Colonic mucosa (tissue), 4 donors: ENCODE results near the gene HACD4. TPM values are rescaled to one million over a fixed set of nuclear protein-coding genes. Genes with fewer than 3 reads are reported as not detected.

Experiments used
- DNase-seq: peaks from one replicate; pipeline ENCODE4 v3.0.0-alpha.2; 2020
- H3K27ac ChIP-seq: fragments of 200-600 bp; one replicate; pipeline ENCODE4 v1.8.0; 2021
- H3K27me3 ChIP-seq: fragments of 200-600 bp; one replicate; pipeline ENCODE4 v1.8.0; 2021
- H3K36me3 ChIP-seq: fragments of 200-600 bp; one replicate; pipeline ENCODE4 v1.8.0; 2021
- H3K4me1 ChIP-seq: fragments of 200-600 bp; one replicate; pipeline ENCODE4 v1.8.0; 2021; ENCODE audit warnings: mild to moderate bottlenecking
- H3K4me3 ChIP-seq: fragments of 200-600 bp; one replicate; pipeline ENCODE4 v1.8.0; 2021
- H3K9ac ChIP-seq, 2 donors: one replicate each; pipeline ENCODE4 v1.7.0; 2013; ENCODE audit warnings: control low read depth in 2 of 2, low read depth in 2 of 2, low read length in 2 of 2
- H3K9me3 ChIP-seq: fragments of 200-600 bp; one replicate; pipeline ENCODE4 v1.8.0; 2021
- intact Hi-C: fragments of 100-400 bp; cut with DNase I; formaldehyde crosslinking; loops from one replicate; pipeline ENCODE4 v1.14.1; 2022
- total RNA-seq, 2 donors: library from RNA; stranded (reverse); fragmentation: NEBNext Ultra II Directional in 1 of 2; extraction: Animal tissue kit (Norgen Biotek cat#: 25700) in 1 of 2; gene quantifications; one replicate each; pipeline ENCODE4 v1.2.1, GENCODE V29; 2021
- TF ChIP-seq, protein P1 (sequence below): fragments of 200-600 bp; IDR thresholded peaks from one replicate; pipeline ENCODE4 v1.8.0; 2022; ENCODE audit warnings: antibody characterized with exemption, mild to moderate bottlenecking
- donor health status: healthy.
- donor health status: DM: no; HTN: no; CAD: no.
- donor health status: DM: no; HTN: no; CAD: no.

HACD4 gene
- total RNA-seq, 2 donors from 2014 or later = 0.67 to 2.5 TPM

DNA sequence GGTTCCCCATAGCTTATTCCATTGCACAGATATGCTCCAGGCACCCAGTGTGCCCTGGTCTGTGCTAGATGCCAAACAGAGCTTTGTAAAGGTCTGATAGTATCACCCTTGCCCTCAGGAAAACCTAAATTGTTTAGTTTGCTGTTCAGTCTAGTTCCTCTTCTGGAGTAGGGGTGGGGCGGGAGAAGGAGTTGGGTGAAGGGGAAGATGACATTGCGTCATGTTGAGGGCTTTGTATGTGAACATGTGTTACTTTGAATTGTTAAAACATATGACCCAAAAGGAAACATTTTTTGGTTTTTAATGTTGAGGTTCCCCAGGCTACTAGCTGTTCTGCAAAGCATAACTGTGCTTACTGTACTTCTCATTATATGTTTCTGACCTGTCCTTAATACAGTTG lies 40.6 kb downstream of the HACD4 start:
- TF ChIP-seq, protein P1, sequence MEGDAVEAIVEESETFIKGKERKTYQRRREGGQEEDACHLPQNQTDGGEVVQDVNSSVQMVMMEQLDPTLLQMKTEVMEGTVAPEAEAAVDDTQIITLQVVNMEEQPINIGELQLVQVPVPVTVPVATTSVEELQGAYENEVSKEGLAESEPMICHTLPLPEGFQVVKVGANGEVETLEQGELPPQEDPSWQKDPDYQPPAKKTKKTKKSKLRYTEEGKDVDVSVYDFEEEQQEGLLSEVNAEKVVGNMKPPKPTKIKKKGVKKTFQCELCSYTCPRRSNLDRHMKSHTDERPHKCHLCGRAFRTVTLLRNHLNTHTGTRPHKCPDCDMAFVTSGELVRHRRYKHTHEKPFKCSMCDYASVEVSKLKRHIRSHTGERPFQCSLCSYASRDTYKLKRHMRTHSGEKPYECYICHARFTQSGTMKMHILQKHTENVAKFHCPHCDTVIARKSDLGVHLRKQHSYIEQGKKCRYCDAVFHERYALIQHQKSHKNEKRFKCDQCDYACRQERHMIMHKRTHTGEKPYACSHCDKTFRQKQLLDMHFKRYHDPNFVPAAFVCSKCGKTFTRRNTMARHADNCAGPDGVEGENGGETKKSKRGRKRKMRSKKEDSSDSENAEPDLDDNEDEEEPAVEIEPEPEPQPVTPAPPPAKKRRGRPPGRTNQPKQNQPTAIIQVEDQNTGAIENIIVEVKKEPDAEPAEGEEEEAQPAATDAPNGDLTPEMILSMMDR = no peak
- no peak overlapping the region for H3K4me3 ChIP-seq
- H3K9me3 ChIP-seq = no peaks in the 10 kb centered on the region
- intact Hi-C loops = no loop called here
- H3K4me1 ChIP-seq = no peaks in the 10 kb centered on the region
- H3K36me3 ChIP-seq = no peaks in the 10 kb centered on the region
- no peak for DNase-seq
- no peak overlapping the region for H3K9ac ChIP-seq
- no peaks in the 10 kb centered on the region for H3K27me3 ChIP-seq
- H3K27ac ChIP-seq = no peak overlapping the region

DNA sequence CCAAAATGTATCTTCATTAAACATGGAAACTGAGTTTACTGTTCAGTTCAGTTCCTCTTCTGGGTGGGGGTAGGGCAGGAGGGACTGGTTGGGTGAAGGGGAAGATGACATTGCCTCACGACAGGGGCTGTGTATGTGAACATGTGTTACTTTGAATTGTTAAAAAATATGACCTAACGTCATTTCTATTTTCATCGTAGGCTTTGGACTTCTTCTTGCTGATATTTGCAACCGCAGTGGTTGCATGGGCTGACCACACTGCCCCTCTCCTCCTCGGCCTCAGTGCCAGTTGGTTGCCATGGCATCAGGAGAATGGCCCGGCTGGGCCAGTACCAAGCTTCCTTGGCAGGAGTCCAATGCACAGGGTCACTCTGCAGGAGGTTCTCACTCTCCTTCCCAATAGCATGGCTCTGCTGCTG lies 41.5 kb downstream of the HACD4 start:
- Histone ChIP-seq H3K27me3 (no peaks in the 10 kb centered on the region), H3K4me1 (no peaks in the 10 kb centered on the region), H3K27ac (no peak overlapping the region), H3K9me3 (no peaks in the 10 kb centered on the region), H3K36me3 (no peaks in the 10 kb centered on the region), H3K9ac (no peak overlapping the region), H3K4me3 (no peak overlapping the region)
- no peak for DNase-seq
- TF ChIP-seq, protein P1 = no peak
- intact Hi-C loops = no loop called here

- no peak for DNase-seq
- TF ChIP-seq, protein P1 = no peak
These were observed 42.6 kb downstream of the HACD4 start for GRCh38 chr9:20988671-20989315.

GRCh38 chr9:20988061-20988460 lies 43.4 kb downstream of the HACD4 start:
- intact Hi-C loops = no loop called here
- H3K36me3 ChIP-seq = no peaks in the 10 kb centered on the region
- H3K4me3 ChIP-seq = no peak overlapping the region
- no peaks in the 10 kb centered on the region for H3K4me1 ChIP-seq
- no peaks in the 10 kb centered on the region for H3K9me3 ChIP-seq
- H3K27ac ChIP-seq = no peak overlapping the region
- no peak for DNase-seq
- TF ChIP-seq, protein P1 = no peak
- no peaks in the 10 kb centered on the region for H3K27me3 ChIP-seq
- no peak overlapping the region for H3K9ac ChIP-seq

More at GRCh38 chr9:20988671-20989315, 42.6 kb downstream of the HACD4 start:
- no peaks in the 10 kb centered on the region for H3K4me1 ChIP-seq
- H3K4me3 ChIP-seq = no peak overlapping the region
- H3K36me3 ChIP-seq = no peaks in the 10 kb centered on the region
- no peaks in the 10 kb centered on the region for H3K27me3 ChIP-seq
- no peak overlapping the region for H3K27ac ChIP-seq
- H3K9me3 ChIP-seq = no peaks in the 10 kb centered on the region
- intact Hi-C loops = no loop called here
- no peak overlapping the region for H3K9ac ChIP-seq

GRCh38 chr9:20987521-20987920 lies 43.9 kb downstream of the HACD4 start:
- no peaks in the 10 kb centered on the region for H3K36me3 ChIP-seq
- intact Hi-C loops = no loop called here

More at GRCh38 chr9:20987521-20987920, 43.9 kb downstream of the HACD4 start:
- Histone ChIP-seq H3K4me1 (no peaks in the 10 kb centered on the region), H3K9me3 (no peaks in the 10 kb centered on the region), H3K4me3 (no peak overlapping the region), H3K9ac (no peak overlapping the region), H3K27ac (no peak overlapping the region), H3K27me3 (no peaks in the 10 kb centered on the region)
- no peak for DNase-seq
- TF ChIP-seq, protein P1 = no peak
